PC-9 (cell line): ENCODE measurements around the gene KCNE4. TPM values are rescaled to one million over a fixed set of nuclear protein-coding genes. Genes with fewer than 3 reads are reported as not detected.

Experiments
- BruUV-seq: library from RNA; stranded (reverse); fragments of 400-500 nt; replicated peaks from 2 replicates; lab custom pipeline; 2021; lab: Mats Ljungman, UMichigan
- CTCF ChIA-PET: fragments of 300-600 bp; sonication (Branson Sonifier 250); formaldehyde crosslinking; loops from one replicate; lab custom pipeline; 2022; ENCODE audit warnings: antibody characterized with exemption; lab: Charles Lee
- POLR2A ChIA-PET: fragments of 300-600 bp; sonication (Branson Sonifier 250); formaldehyde crosslinking; loops from one replicate; lab custom pipeline; 2022; ENCODE audit warnings: antibody characterized with exemption; ENCODE audit not compliant: unreplicated experiment; lab: Charles Lee
- DNase-seq, 2 experiments: peaks; one replicate each; pipeline versions ENCODE4 v3.0.0 to v3.0.0-alpha.2; 2015 to 2022; ENCODE audit warnings: mixed read lengths in 1 of 2
- H2AFZ ChIP-seq: fragments of 200-600 bp; sonication (generic); 2 replicates; pipeline ENCODE4 v1.8.1; 2017; ENCODE audit warnings: antibody characterized with exemption
- H3F3A ChIP-seq: fragments of 200-600 bp; sonication (generic); 2 replicates; pipeline ENCODE4 v1.8.1; 2017; ENCODE audit warnings: antibody characterized with exemption, mild to moderate bottlenecking, low read depth; ENCODE audit not compliant: insufficient read depth
- H3K27ac ChIP-seq: fragments of 200-600 bp; sonication (generic); 2 replicates; pipeline ENCODE4 v1.6.1; 2016; ENCODE audit warnings: mixed run types
- H3K27me3 ChIP-seq: fragments of 200-600 bp; sonication (generic); 2 replicates; pipeline ENCODE4 v1.6.1; 2016; ENCODE audit warnings: low read depth, mixed run types; ENCODE audit not compliant: insufficient read depth
- H3K36me3 ChIP-seq: fragments of 200-600 bp; sonication (generic); 2 replicates; pipeline ENCODE4 v1.6.1; 2016; ENCODE audit warnings: low read depth, mixed run types
- H3K4me1 ChIP-seq: fragments of 200-600 bp; sonication (generic); replicated peaks from 2 replicates; pipeline ENCODE4 v1.6.1; 2016; ENCODE audit warnings: mixed run types; ENCODE audit not compliant: insufficient read depth
- H3K4me2 ChIP-seq: fragments of 200-600 bp; sonication (generic); 2 replicates; pipeline ENCODE4 v1.6.1; 2017; ENCODE audit warnings: mixed run types
- H3K4me3 ChIP-seq: fragments of 200-600 bp; sonication (generic); 2 replicates; pipeline ENCODE4 v1.6.1; 2016; ENCODE audit warnings: mixed run types
- H3K79me2 ChIP-seq: fragments of 200-600 bp; sonication (generic); 2 replicates; pipeline ENCODE4 v1.6.1; 2017; ENCODE audit warnings: low read depth, mixed run types
- H3K9me2 ChIP-seq: fragments of 200-600 bp; sonication (generic); 2 replicates; pipeline ENCODE4 v1.8.1; 2017; ENCODE audit warnings: mild to moderate bottlenecking; ENCODE audit not compliant: insufficient read depth
- H3K9me3 ChIP-seq: fragments of 200-600 bp; sonication (generic); 2 replicates; pipeline ENCODE4 v1.8.1; 2016; ENCODE audit warnings: low read depth; ENCODE audit not compliant: insufficient read depth
- H4K20me1 ChIP-seq: fragments of 200-600 bp; sonication (generic); 2 replicates; pipeline ENCODE4 v1.8.1; 2017; ENCODE audit not compliant: insufficient read depth
- CTCF ChIP-seq: fragments of 200-600 bp; sonication (generic); conservative IDR thresholded peaks from 2 replicates; pipeline ENCODE4 v1.6.1; 2017; ENCODE audit warnings: mixed run types, antibody characterized with exemption, mild to moderate bottlenecking, moderate library complexity
- EZH2 ChIP-seq: fragments of 200-600 bp; sonication (generic); IDR thresholded peaks from 2 replicates; pipeline ENCODE4 v1.8.0; 2017; ENCODE audit warnings: antibody characterized with exemption, low read depth
- intact Hi-C: fragments of 100-400 bp; cut with micrococcal nuclease; formaldehyde crosslinking; loops from one replicate; pipeline ENCODE4 v1.10.0; 2022; ENCODE audit not compliant: unreplicated experiment
- total RNA-seq: library from RNA; stranded (reverse); gene quantifications from 2 replicates; pipeline ENCODE4 v1.2.3, GENCODE V29; 2021

The KCNE4 gene
- total RNA-seq, 1 experiment from 2014 or later, result 0.11 TPM

GRCh38 chr2:223097888-223098383, 45.9 kb downstream of the KCNE4 start:
- H3K9me3 ChIP-seq, result peaks cover 3% of the 10 kb centered on the region; the same call in 1 of the 2 replicates
- no peak overlapping the region for H2AFZ ChIP-seq
- intact Hi-C loops, result no loop called here
- peaks cover 5% of the 10 kb centered on the region; the same call in 1 of the 2 replicates for H3K4me1 ChIP-seq
- no peaks in the 10 kb centered on the region for H3F3A ChIP-seq
- H3K79me2 ChIP-seq, result no peaks in the 10 kb centered on the region
- no peak for TF ChIP-seq CTCF
- H3K27me3 ChIP-seq, result no peaks in the 10 kb centered on the region
- DNase-seq, result no peak
- H4K20me1 ChIP-seq, result no peaks in the 10 kb centered on the region
- no peaks in the 10 kb centered on the region for H3K36me3 ChIP-seq
- no peak overlapping the region for H3K4me2 ChIP-seq
- ChIA-PET CTCF (no interaction called here), POLR2A (interaction anchor here (0.6 kb wide), 1 partner anchor 16 kb away, joined by 3 read pairs; no protein-coding TSS in a partner anchor)
- BruUV-seq, result no TSS peak
- H3K9me2 ChIP-seq, result no peaks in the 10 kb centered on the region
- H3K4me3 ChIP-seq, result no peak overlapping the region
- no peak overlapping the region for H3K27ac ChIP-seq

- no peaks in the 10 kb centered on the region for H3K9me2 ChIP-seq
- no peaks in the 10 kb centered on the region for H3K27me3 ChIP-seq
- H2AFZ ChIP-seq, result no peak overlapping the region
- ChIA-PET POLR2A (no interaction called here), CTCF (interaction anchor here (0.9 kb wide), 1 partner anchor 408 kb away, joined by 3 read pairs; no protein-coding TSS in a partner anchor)
- H3K27ac ChIP-seq, result no peak overlapping the region
- H3K9me3 ChIP-seq, result peaks cover 3% of the 10 kb centered on the region; the same call in 1 of the 2 replicates
- no peaks in the 10 kb centered on the region for H3K79me2 ChIP-seq
- H3K36me3 ChIP-seq, result no peaks in the 10 kb centered on the region
- no peak overlapping the region for H3K4me3 ChIP-seq
- H4K20me1 ChIP-seq, result no peaks in the 10 kb centered on the region
- intact Hi-C loops, result no loop called here
- no peak overlapping the region for H3K4me2 ChIP-seq
- DNase-seq, result no peak
- no peak for TF ChIP-seq EZH2
- BruUV-seq, result no TSS peak
- H3K4me1 ChIP-seq, result peaks cover 5% of the 10 kb centered on the region; the same call in 1 of the 2 replicates
- no peaks in the 10 kb centered on the region for H3F3A ChIP-seq
These were observed 47.6 kb downstream of the KCNE4 start for GRCh38 chr2:223099561-223099960.

GRCh38 chr2:223100061-223100511, 48.1 kb downstream of the KCNE4 start:
- DNase-seq, result no peak
- intact Hi-C loops, result loop anchor here (5.0 kb wide), 2 partner anchors 128 to 183 kb away; no protein-coding TSS in a partner anchor
- Histone ChIP-seq H3K9me2 (no peaks in the 10 kb centered on the region), H3K9me3 (peaks cover 3% of the 10 kb centered on the region; the same call in 1 of the 2 replicates), H4K20me1 (no peaks in the 10 kb centered on the region), H3F3A (no peaks in the 10 kb centered on the region), H3K27me3 (no peaks in the 10 kb centered on the region), H3K4me1 (peaks cover 5% of the 10 kb centered on the region; the same call in 1 of the 2 replicates), H3K36me3 (no peaks in the 10 kb centered on the region), H3K4me2 (no peak overlapping the region), H2AFZ (no peak overlapping the region), H3K27ac (no peak overlapping the region), H3K4me3 (no peak overlapping the region), H3K79me2 (no peaks in the 10 kb centered on the region)
- ChIA-PET CTCF (interaction anchor here (0.9 kb wide), 1 partner anchor 409 kb away, joined by 3 read pairs; no protein-coding TSS in a partner anchor), POLR2A (interaction anchor here (0.6 kb wide), 1 partner anchor 475 kb away, joined by 15 read pairs; no protein-coding TSS in a partner anchor)
- no TSS peak for BruUV-seq
- TF ChIP-seq CTCF (no peak), EZH2 (no peak)
